ENCODE results near the gene SRC. TPM values are rescaled to one million over a fixed set of nuclear protein-coding genes. Genes with fewer than 3 reads are reported as not detected.

Gene SRC
- 7.2 and 7.6 TPM in 2 replicates for total RNA-seq (2014; rRNA removed; shearing (Covaris generic))

DNA sequence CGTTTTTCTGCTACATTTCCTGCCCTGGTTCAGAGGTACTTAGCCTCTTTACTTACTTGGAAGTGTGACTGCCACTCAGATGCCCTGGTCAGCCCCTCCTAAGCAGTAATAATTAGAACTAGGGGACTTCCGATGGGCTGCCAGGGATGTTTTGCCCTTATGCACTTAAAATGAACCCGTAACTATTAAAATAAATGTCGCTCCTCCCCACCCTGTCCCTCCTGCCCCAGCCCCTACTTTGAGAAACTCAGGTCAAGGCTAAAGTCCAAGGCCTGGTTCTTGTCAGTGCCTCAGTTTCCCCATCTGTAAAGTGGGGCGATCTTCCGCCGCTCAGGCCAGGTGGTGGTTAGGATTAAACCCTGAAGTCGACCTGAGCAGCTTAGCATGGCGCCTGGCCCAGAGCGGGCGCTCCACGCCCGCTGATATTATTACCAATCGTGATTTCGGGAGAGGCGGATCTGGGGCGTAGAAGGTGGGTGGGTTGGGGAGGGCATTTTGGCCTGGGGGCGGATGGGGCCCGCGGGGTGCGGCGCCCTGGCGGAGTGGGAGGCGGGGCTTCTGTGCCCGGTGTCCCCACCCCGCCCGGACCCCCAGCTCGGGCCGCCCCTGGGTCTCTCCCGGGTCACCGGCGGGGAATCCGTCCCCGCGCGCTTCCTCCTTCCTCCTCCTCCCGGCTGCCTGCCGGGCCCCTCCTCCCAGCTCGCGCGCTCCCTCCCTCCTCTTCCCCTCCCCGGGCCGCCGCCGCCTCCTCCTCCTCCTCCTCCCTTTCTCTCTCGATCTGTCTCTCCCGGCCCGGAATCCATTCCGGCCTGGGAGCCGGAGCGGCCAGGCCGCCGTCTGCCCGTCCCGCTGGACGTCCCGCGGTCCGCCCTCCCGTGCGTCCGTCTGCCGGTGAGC, at the start of gene SRC:
Gene SRC (plus strand): TSS at position 802 of the 897 bp plus-strand sequence. CDS start 38,014 bp downstream, outside the sequence.
- DNase-seq (ENCODE audit: low spot score), result peak; percentile 45

DNA sequence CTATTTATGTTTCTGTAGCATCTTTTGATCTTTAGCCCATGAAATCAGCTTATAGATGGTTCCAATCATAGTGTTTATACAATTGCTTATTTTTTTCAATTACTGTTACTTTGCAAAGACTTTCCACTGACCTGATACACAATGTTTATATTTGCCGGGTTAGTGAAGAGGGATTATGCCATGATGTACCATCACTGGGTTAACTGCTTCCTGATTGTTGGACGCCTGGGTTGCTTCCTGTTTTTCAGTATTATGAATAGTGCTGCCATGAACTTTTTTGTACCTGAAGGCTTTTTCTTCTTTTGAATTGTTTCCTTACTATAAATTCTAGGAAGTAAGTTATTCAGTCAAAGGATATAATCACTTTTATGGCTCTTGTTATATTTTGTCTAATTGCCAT, 49.6 kb upstream of the SRC start:
- no peak for DNase-seq (ENCODE audit: low spot score)

DNA sequence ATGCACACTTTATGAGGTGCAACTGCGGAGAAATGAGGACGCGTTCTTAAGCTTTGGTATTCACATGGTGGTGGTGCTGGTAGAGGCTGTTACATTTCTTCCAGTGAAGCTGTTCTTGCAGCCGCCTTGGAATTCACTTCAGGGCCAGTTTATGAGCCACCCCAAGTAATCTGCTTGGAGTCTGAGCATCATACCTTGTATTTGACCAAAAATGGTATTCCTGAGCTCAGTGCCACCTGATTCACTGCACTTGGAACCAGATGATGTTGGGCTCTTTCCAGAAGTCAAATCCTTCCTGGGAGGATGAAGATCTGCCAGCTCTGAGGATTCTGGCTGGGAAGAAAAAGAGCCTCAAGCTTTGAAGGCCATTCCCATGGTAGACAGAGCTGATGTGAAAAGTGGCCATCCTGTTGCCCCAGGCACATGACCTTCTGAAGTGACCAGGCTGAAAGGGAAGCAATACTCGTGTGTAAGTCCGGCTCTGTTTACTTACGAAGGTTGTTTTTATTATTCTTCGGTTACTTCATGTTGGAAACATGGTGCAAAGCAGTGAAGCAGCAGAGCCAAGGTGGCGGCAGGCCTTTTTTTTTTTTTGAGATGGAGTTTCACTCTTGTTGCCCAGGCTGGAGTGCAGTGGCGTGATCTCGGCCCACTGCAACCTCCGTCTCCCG, 48.7 kb upstream of the SRC start:
- DNase-seq (ENCODE audit: low spot score), result no peak

- no peak for DNase-seq (ENCODE audit: low spot score)
Observed at GRCh38 chr20:37298190-37298939, 47.6 kb upstream of the SRC start.

DNA sequence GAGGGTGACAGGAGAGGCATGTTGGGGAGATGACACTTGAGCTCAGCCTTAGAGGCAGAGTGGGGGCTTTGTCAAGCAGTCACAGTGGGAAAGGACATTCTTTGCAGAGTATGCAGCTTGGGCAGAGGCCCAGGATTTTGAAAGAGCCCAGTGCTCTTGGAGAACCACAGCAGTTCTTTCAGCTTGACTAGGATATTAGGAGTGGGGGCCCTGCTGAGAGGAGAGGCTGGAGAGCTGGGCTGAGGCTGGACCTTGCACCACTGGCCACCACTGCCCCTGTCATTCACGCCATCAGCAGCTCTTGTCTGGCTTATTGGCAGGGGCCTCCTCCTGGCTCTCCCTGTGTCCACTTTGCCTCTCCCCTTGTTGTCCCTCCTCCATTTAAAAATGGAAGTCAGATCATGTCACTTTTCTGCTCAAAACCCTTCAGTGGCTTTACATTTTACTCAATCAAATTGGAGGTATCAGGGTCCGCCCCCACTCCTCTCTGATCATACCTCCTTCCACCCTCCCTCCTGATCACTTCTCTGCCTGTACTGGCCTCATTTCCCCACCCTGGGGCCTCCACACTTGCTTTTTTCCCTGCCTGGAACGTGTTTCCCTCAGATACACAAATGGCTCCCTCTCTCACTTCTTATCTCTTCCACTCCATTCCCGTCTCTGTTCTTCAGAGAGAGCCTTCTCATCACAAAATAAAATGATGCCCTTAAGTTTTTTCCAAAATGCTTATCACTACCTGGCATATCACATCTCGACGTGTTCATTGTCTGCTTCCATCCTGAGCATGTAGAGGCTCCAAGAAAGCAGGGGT, 46.0 kb upstream of the SRC start:
- DNase-seq (ENCODE audit: low spot score), result no peak

DNA sequence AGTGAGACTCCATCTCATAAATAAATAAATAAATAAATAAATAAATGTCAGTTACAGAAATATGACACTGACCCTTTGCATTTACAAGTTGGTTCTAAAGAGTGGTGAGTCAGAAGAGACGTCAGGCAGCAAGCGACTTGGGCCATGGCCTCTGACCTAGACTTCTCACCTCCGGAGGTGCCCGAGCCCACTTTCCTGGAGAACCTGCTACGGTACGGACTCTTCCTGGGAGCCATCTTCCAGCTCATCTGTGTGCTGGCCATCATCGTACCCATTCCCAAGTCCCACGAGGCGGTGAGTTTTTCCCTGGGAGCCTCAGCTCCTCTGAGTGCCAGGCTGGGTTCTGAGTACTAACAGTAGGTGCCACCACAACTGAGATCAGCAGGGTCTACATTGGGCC, 44.8 kb upstream of the SRC start:
- DNase-seq (ENCODE audit: low spot score), result no peak

- no peak for DNase-seq (ENCODE audit: low spot score)
Observed at GRCh38 chr20:37301558-37301957, 44.4 kb upstream of the SRC start.

DNA sequence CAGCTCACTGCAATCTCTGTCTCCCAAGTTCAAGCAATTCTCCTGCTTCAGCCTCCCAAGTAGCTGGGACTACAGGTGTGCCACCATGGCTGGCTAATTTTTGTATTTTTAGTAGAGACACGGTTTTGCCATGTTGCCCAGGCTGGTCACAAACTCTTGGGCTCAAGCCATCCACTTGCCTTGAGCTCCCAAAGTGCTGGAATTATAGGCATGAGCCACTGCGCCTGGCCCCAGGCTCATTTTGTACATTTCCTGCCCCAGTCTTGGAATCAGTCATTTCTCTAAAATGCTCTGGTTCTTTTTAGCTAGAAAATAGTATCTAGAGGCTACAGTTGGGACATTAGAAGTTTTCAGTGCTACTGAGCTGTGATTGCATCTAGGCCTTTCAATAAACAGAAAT, 43.0 kb upstream of the SRC start:
- DNase-seq (ENCODE audit: low spot score), result no peak

- no peak for DNase-seq (ENCODE audit: low spot score)
Observed at GRCh38 chr20:37303637-37304036, 42.3 kb upstream of the SRC start.

DNA sequence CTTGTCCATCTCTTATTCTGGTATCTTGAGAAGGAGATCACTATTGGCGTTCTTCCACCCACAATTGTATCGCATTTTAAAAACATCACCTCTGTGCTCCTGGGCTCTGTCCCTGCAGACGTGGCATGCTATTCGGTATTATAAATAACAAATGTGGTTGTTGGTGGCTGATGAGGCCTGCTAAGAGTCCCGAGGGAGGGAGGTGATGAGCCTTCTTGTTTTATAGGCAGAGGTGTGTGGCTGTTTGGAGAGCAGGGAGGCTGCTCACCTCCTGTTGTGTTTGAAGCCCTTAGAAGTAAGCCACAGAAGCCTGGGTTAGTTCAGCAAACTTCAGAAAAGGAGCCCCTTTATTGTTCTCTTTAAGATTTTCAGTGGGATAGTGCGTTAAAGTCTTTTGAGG, 40.9 kb upstream of the SRC start:
- DNase-seq (ENCODE audit: low spot score), result no peak

GRCh38 chr20:37305839-37306238, 40.1 kb upstream of the SRC start:
- DNase-seq (ENCODE audit: low spot score), result no peak

GRCh38 chr20:37308086-37309050, 37.6 kb upstream of the SRC start:
- no peak for DNase-seq (ENCODE audit: low spot score)

DNA sequence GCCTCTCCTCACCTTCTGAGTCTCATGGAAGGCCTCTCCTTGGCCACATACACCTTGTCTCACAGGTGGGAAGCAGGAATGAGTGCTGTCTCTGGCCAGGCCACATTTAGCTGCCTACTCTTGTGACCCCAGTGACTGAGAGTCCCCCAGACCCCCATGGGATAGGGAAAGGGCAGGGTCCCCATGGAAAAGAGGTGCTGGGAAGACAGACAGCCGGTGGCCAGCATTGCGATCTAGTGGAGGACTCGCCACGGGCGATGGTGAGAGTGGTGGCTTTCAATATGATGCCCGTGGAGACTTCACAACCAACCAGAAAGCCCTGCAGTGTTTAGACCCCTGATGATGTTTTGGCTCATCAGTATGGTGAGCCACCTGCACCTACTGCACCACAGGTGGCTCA, 36.6 kb upstream of the SRC start:
- no peak for DNase-seq (ENCODE audit: low spot score)

- DNase-seq (ENCODE audit: low spot score), result no peak
Observed at GRCh38 chr20:37309936-37310590, 35.9 kb upstream of the SRC start.

GRCh38 chr20:37310951-37311350, 35.0 kb upstream of the SRC start:
- no peak for DNase-seq (ENCODE audit: low spot score)

DNA sequence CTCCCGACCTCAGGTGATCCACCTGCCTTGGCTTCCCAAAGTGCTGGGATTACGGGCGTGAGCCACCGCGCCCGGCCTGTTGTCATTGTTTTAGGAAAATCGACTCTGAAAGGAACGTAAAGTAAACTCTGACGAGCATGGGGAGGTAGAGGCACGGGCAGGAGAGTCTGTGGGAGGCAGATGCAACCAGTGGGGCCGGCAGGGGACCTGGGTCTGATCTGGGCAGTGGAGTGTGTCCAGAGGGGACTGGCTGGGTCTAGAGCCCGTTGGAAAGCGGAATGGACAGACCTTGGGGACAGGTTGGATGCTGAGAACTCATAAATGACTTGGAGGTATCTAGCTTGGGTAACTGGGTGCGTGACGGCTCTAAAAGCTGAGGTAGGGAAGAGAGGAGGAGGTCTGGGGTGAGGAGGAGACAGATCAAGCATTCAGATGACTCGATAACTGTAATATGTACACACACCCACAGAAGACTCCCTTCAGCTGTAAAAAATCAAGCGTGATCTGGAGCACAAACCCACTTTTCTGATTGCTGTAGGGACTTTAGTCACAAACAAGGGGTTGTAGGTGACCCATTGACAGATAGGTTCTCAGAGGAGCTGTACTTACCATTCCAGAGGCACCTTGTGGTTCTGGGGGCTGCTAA, 34.1 kb upstream of the SRC start:
- DNase-seq (ENCODE audit: low spot score), result no peak

- DNase-seq (ENCODE audit: low spot score), result no peak
Observed at GRCh38 chr20:37313546-37314091, 32.3 kb upstream of the SRC start.

DNA sequence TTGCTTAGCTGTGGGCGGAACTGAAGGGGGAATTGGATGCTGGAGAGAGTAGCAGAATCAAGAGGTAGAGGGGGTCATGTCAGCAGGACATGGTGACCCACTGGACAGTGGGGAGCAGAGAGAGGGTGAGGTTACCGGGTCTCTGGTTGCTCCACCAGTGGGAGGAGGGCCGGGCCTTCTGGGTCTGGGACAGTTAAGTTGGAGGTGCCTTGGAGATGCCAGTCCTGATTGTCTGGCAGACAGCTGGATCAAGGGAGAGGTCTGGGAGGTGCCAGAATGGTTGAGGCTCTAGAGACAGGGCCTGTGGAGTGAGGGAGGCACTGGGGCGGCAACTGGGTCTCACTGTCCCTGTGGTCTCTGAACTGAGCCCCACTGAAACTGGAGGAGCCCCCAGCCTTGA, 31.8 kb upstream of the SRC start:
- no peak for DNase-seq (ENCODE audit: low spot score)

DNA sequence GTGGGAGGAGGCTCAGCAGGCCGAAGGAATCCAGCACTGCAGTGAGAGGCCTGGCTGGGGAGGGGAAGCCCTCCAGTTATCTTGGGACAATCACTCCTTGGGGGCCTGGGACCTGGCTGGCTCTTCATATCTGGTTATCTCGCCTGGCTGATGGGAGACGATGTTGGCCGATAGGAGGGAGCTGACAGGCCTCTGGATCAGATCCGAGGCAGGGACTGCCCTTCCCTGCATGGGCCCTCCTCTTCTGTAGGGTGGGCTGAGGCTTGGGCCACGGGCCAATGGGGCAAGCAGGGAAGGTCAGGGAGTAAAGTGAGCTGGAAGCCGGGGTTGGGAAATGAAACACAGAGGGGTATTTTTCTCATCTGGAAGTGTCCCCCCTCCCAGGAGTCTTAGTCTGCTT, 31.3 kb upstream of the SRC start:
- DNase-seq (ENCODE audit: low spot score), result no peak
